Gastrocnemius medialis (tissue), 4 donors: ENCODE data around the gene CYFIP2. TPM values are rescaled to one million over a fixed set of nuclear protein-coding genes. Genes with fewer than 3 reads are reported as not detected.

Experiments
- ATAC-seq, 2 donors: fragments of 150-250 bp; one replicate each; pipeline ENCODE4 v1.9.1; 2016
- DNase-seq, 2 donors: peaks; one replicate each; pipeline ENCODE4 v3.0.0-alpha.2; 2019
- H3K27ac ChIP-seq, 4 donors: fragments of 200-600 bp; sonication (generic); 1 replicate in 1 of 4; 2 replicates in 3 of 4; pipeline ENCODE4 v1.5.1; 2016 to 2018; ENCODE audit warnings: mild to moderate bottlenecking in 2 of 4, moderate library complexity in 1 of 4
- H3K27me3 ChIP-seq, 3 donors: fragments of 200-600 bp; sonication (generic) in 2 of 3; 1 replicate in 1 of 3; 2 replicates in 2 of 3; pipeline versions ENCODE4 v1.5.1 to v1.6.0; 2016 to 2019; ENCODE audit warnings: mild to moderate bottlenecking in 1 of 3, moderate library complexity in 1 of 3
- H3K36me3 ChIP-seq, 2 donors: fragments of 200-600 bp; sonication (generic) in 1 of 2; one replicate each; pipeline ENCODE4 v1.5.1; 2017 to 2018
- H3K4me1 ChIP-seq, 2 donors: fragments of 200-600 bp; sonication (generic) in 1 of 2; one replicate each; pipeline ENCODE4 v1.5.1; 2016 to 2017; ENCODE audit warnings: mild to moderate bottlenecking in 2 of 2
- H3K4me3 ChIP-seq, 4 donors: fragments of 200-600 bp; sonication (generic) in 3 of 4; 1 replicate in 1 of 4; 2 replicates in 3 of 4; pipeline ENCODE4 v1.5.1; 2016 to 2019; ENCODE audit warnings: mild to moderate bottlenecking in 2 of 4
- H3K9me3 ChIP-seq, 3 donors: fragments of 200-600 bp; sonication (generic) in 2 of 3; 1 replicate in 1 of 3; 2 replicates in 2 of 3; pipeline ENCODE4 v1.5.1; 2016 to 2019
- CTCF ChIP-seq, 5 experiments: fragments of 450-650 bp in 3 of 5; fragments of 200-600 bp in 2 of 5; sonication (generic) in 2 of 5; IDR thresholded peaks in 4 of 5; conservative IDR thresholded peaks in 1 of 5; 1 replicate in 4 of 5; 2 replicates in 1 of 5; pipeline ENCODE4 v1.5.1; 2016 to 2019; ENCODE audit warnings: antibody characterized with exemption in 5 of 5, mild to moderate bottlenecking in 3 of 5, moderate library complexity in 3 of 5
- POLR2A ChIP-seq, 2 donors: fragments of 450-650 bp; IDR thresholded peaks; one replicate each; pipeline ENCODE4 v1.6.1; 2017; ENCODE audit warnings: antibody characterized with exemption in 2 of 2, mild to moderate bottlenecking in 2 of 2, moderate library complexity in 2 of 2
- in situ Hi-C, 4 donors: fragments of 200-750 bp; cut with MboI; loops; one replicate each; pipeline versions ENCODE4 v1.15.0 to v1.8.0; 2017; ENCODE audit warnings: low sequenced_read_pairs in 4 of 4
- intact Hi-C: fragments of 100-400 bp; cut with DNase I; formaldehyde crosslinking; loops from one replicate; pipeline ENCODE4 v1.15.1; 2023; ENCODE audit warnings: low total_unique reads
- total RNA-seq, 4 donors: library from RNA; depleted of rRNA; stranded (reverse); fragments of >200 nt; gene quantifications; one replicate each; pipeline versions ENCODE4 v1.1.0 to v1.2.3, GENCODE V29; 2016

Gene CYFIP2
- total RNA-seq, 4 donors from 2014 or later, result 5.9 to 15.5 (median 10.7) TPM

- Histone ChIP-seq H3K9me3 (no peaks in the 10 kb centered on the region), H3K27me3 (no peaks in the 10 kb centered on the region), H3K4me3 (no peak overlapping the region), H3K36me3 (no peaks in the 10 kb centered on the region), H3K27ac (no peak overlapping the region), H3K4me1 (no peaks in the 10 kb centered on the region)
- in situ Hi-C loops, result no loop called here
- no peak for TF ChIP-seq CTCF (IDR thresholded peaks at IDR 0.05 in 4 of 5, conservative IDR thresholded peaks at IDR 0.05 in 1 of 5)
- no peak for TF ChIP-seq POLR2A (IDR thresholded peaks at IDR 0.05)
- intact Hi-C loops, result no loop called here
- ATAC-seq (no peak), DNase-seq (no peak)
Observed at GRCh38 chr5:157295247-157295646, 29.3 kb downstream of the CYFIP2 start.

- H3K36me3 ChIP-seq, result no peaks in the 10 kb centered on the region
- TF ChIP-seq CTCF (IDR thresholded peaks at IDR 0.05 in 4 of 5, conservative IDR thresholded peaks at IDR 0.05 in 1 of 5) (no peak), POLR2A (IDR thresholded peaks at IDR 0.05) (no peak)
- intact Hi-C loops, result no loop called here
Observed at GRCh38 chr5:157300564-157300963, 34.6 kb downstream of the CYFIP2 start.

GRCh38 chr5:157301066-157301465 is 35.1 kb downstream of the CYFIP2 start:
- Histone ChIP-seq H3K36me3 (no peaks in the 10 kb centered on the region), H3K4me1 (no peaks in the 10 kb centered on the region), H3K27me3 (no peaks in the 10 kb centered on the region), H3K27ac (no peak overlapping the region), H3K4me3 (no peak overlapping the region), H3K9me3 (no peaks in the 10 kb centered on the region)
- no peak for DNase-seq
- no peak for ATAC-seq
- in situ Hi-C loops (no loop called here), intact Hi-C loops (no loop called here)
- no peak for TF ChIP-seq POLR2A (IDR thresholded peaks at IDR 0.05)
- no peak for TF ChIP-seq CTCF (IDR thresholded peaks at IDR 0.05 in 4 of 5, conservative IDR thresholded peaks at IDR 0.05 in 1 of 5)

More at GRCh38 chr5:157300564-157300963, 34.6 kb downstream of the CYFIP2 start:
- Histone ChIP-seq H3K27me3 (no peaks in the 10 kb centered on the region), H3K9me3 (no peaks in the 10 kb centered on the region), H3K27ac (no peak overlapping the region), H3K4me1 (no peaks in the 10 kb centered on the region), H3K4me3 (no peak overlapping the region)
- DNase-seq (no peak), ATAC-seq (no peak)
- in situ Hi-C loops, result no loop called here

DNA sequence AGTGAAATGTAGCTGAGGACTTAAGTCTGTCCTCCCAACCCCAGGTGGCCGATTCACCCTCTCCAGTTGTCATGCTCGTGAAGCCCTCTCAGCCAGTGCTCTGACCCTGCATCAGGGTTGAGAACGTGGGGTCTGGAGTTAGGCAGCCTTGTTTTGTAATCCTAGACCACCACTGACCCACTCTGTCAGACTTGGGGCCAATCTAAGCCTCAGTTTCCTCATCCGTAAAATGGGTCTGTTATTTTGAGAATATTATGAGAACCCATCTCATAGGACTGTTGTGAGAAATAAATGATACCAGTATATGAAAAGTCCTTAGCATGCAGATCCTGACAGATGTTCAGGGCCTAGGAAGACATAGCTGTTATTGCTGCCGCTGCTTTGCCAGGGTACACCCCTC is 37.1 kb downstream of the CYFIP2 start:
- no peaks in the 10 kb centered on the region for H3K9me3 ChIP-seq
- no peak overlapping the region for H3K4me3 ChIP-seq
- no peaks in the 10 kb centered on the region for H3K27me3 ChIP-seq
- intact Hi-C loops (no loop called here), in situ Hi-C loops (no loop called here)
- no peak for ATAC-seq
- no peak overlapping the region for H3K27ac ChIP-seq
- H3K4me1 ChIP-seq, result no peaks in the 10 kb centered on the region
- DNase-seq, result no peak
- TF ChIP-seq CTCF (IDR thresholded peaks at IDR 0.05 in 4 of 5, conservative IDR thresholded peaks at IDR 0.05 in 1 of 5) (no peak), POLR2A (IDR thresholded peaks at IDR 0.05) (no peak)
- no peaks in the 10 kb centered on the region for H3K36me3 ChIP-seq

DNA sequence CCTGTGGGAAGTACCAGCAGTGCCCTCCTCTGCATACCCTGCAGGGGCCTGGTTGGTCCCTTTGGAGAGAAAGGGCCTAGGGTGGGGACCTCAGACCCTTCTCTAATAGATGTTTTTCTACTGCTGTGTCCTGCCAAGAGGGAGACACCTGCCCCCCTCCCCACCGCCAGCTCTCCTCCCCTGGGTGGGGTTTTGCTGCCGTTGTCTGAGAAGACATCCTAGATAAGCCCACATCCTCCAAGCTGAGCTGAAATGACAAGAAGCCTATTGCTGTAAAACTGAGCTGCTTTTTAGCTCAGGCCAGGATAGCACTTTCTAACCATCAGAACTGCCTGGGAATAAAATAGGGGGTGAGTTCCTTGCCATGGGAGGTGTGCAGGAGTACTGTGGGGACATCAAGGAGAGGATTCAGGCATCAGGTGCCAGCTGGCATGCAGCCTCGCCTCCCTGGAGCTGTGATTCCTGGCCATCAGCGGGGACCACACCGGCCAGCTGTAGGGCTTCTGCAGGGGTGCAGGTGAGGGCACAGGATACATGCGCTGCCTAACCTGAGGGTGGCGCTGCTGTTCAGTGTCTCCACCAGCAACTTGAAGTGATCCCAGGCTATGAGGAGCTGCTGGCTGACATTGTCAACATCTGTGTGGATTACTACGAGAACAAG is 37.9 kb downstream of the CYFIP2 start:
- no peak for DNase-seq
- in situ Hi-C loops, result no loop called here
- peak in 1 of 2 donors; percentile 39 for ATAC-seq
- Histone ChIP-seq H3K27me3 (no peaks in the 10 kb centered on the region), H3K9me3 (no peaks in the 10 kb centered on the region), H3K4me1 (no peaks in the 10 kb centered on the region), H3K4me3 (no peak overlapping the region), H3K27ac (no peak overlapping the region), H3K36me3 (no peaks in the 10 kb centered on the region)
- TF ChIP-seq CTCF (IDR thresholded peaks at IDR 0.05 in 4 of 5, conservative IDR thresholded peaks at IDR 0.05 in 1 of 5), result no peak
- TF ChIP-seq POLR2A (IDR thresholded peaks at IDR 0.05), result no peak
- intact Hi-C loops, result no loop called here
